ENCODE data around the gene KRTCAP2. TPM values are rescaled to one million over a fixed set of nuclear protein-coding genes. Genes with fewer than 3 reads are reported as not detected.
A peak's percentile ranks its signal among the peaks of the same experiment; 100 is the strongest.

The KRTCAP2 gene
- total RNA-seq, 1 experiment from 2014 or later: 236 TPM

DNA sequence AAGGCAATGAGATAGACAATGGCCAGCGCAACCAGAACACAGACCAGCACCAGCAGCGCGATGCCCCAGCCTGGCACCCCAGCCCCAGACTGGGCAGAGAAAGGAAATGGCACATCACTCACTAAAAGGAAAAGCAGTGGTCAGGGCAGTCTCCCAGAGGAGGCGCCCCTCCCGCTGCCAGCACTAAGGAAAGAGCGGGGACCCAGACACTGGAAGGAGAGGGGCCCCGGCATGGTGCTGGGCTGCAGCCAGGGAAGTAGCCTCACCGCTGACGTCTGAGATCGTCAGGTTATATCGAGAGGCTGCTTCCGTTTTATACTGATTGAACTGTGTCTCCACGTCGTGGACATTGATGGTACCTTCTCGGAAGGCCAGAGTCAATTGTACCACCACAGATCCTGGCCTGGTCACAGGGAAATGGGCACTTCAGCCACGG is 14.4 kb upstream of the KRTCAP2 start:
- Mint-ChIP-seq H3K4me1 (ENCODE audit: low read depth, unreplicated experiment) (peaks cover 37% of the 10 kb centered on the region), H3K4me3 (ENCODE audit: low read depth, unreplicated experiment) (peak overlapping the region; percentile 12), H3K36me3 (ENCODE audit: insufficient read depth, unreplicated experiment) (peaks cover 28% of the 10 kb centered on the region), H3K27me3 (ENCODE audit: unreplicated experiment) (peaks cover 57% of the 10 kb centered on the region), H3K9me3 (ENCODE audit: low read depth, unreplicated experiment) (no peaks in the 10 kb centered on the region), H3K27ac (ENCODE audit: unreplicated experiment) (peak overlapping the region; percentile 10)
- intact Hi-C loops (cut with micrococcal nuclease; ENCODE audit: unreplicated experiment): no loop called here
- TSS peak; percentile 79 for BruUV-seq (replicated peaks)
- TF ChIP-seq, protein P1, sequence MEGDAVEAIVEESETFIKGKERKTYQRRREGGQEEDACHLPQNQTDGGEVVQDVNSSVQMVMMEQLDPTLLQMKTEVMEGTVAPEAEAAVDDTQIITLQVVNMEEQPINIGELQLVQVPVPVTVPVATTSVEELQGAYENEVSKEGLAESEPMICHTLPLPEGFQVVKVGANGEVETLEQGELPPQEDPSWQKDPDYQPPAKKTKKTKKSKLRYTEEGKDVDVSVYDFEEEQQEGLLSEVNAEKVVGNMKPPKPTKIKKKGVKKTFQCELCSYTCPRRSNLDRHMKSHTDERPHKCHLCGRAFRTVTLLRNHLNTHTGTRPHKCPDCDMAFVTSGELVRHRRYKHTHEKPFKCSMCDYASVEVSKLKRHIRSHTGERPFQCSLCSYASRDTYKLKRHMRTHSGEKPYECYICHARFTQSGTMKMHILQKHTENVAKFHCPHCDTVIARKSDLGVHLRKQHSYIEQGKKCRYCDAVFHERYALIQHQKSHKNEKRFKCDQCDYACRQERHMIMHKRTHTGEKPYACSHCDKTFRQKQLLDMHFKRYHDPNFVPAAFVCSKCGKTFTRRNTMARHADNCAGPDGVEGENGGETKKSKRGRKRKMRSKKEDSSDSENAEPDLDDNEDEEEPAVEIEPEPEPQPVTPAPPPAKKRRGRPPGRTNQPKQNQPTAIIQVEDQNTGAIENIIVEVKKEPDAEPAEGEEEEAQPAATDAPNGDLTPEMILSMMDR (IDR thresholded peaks at IDR 0.05; ENCODE audit: unreplicated experiment): no peak
- CTCF ChIA-PET: interaction anchor here (3.3 kb wide), 1 partner anchor 14 kb away, joined by 19 read pairs; the partner anchor contains the start of genes KRTCAP2 and TRIM46
- no peak for DNase-seq

DNA sequence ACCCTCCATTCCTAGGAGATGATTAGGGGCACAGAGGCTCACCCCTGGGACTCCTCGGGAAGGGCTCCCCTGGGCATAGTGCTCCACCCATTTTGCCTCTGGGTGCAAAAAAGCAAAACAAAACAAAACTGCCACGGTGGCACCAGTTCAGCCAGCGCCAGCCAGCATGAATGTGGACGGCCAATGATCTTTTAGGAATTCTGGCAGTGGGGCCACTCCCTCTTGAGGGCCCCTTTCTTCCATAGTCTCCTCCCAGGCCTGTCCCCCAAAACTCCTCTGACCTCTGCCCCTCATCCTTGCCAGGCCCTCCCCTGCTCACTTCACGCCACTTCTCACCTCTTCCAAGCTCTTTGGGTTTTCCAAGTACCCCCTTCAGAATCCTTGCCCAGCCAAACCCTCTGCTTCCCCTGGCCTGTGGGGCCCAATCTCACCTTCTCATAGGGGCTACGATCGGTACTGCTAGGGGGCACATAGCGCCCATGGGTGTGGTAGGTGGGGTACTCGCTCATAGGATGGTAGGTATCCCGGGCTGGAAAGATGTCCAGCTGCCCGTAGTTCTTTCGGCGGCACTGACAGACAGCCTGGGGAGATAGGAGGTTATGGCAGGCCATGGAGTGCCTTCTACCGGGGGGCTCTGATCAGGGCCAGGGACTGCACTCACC is 13.8 kb upstream of the KRTCAP2 start:
- H3K4me1 Mint-ChIP-seq (ENCODE audit: low read depth, unreplicated experiment): peaks cover 37% of the 10 kb centered on the region
- intact Hi-C loops (cut with micrococcal nuclease; ENCODE audit: unreplicated experiment): no loop called here
- H3K27me3 Mint-ChIP-seq (ENCODE audit: unreplicated experiment): peaks cover 57% of the 10 kb centered on the region
- DNase-seq: no peak
- H3K36me3 Mint-ChIP-seq (ENCODE audit: insufficient read depth, unreplicated experiment): peaks cover 25% of the 10 kb centered on the region
- H3K27ac Mint-ChIP-seq (ENCODE audit: unreplicated experiment): peak overlapping the region; percentile 10
- no TSS peak for BruUV-seq (replicated peaks)
- CTCF ChIA-PET: interaction anchor here (0.7 to 3.3 kb wide), 2 partner anchors 8 to 14 kb away, joined by 3 to 19 read pairs; partner anchors contain the start of genes KRTCAP2 and TRIM46
- no peaks in the 10 kb centered on the region for H3K9me3 Mint-ChIP-seq (ENCODE audit: low read depth, unreplicated experiment)
- peak overlapping the region; percentile 12 for H3K4me3 Mint-ChIP-seq (ENCODE audit: low read depth, unreplicated experiment)
- TF ChIP-seq, protein P1 (IDR thresholded peaks at IDR 0.05; ENCODE audit: unreplicated experiment): no peak

DNA sequence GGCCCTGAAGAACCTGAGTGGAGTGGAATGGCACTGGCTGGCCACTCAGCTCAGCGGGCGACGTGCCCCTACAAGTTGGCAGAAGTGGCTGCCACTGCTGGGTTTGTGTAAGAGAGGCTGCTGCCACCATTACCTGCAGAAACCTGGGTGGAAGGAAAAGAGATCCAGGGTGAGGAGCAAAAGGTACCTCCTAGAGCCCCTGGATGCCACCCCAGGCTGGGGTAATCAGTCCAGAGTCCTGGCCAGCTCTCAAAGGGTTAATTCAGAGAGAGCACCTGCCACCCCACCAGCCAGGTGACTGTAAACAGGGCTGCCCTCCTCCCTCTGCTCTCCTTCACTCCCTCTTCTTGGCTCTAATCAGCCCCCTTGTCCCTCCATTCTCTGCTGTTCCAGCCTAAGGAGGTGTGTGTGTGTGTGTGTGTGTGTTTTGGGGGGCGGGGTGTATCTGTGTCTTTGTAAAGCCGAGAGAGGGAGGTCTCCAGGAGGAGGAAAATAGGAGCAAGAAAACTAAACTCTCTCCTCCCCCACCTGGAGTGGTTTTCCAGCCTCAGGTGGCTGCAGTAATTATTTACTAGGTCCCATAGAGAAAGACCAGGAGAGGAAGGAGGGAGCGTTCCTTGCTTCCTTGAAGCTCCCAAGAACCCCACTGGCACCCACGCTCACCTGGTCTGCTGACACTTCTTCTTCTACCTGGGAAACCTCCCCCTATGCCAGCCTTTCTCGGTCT is 13.1 kb upstream of the KRTCAP2 start:
- peak; percentile 47 for DNase-seq
- TSS peak; percentile 4 for BruUV-seq (replicated peaks)
- Mint-ChIP-seq H3K36me3 (ENCODE audit: insufficient read depth, unreplicated experiment) (peaks cover 23% of the 10 kb centered on the region), H3K4me1 (ENCODE audit: low read depth, unreplicated experiment) (peaks cover 37% of the 10 kb centered on the region), H3K9me3 (ENCODE audit: low read depth, unreplicated experiment) (no peaks in the 10 kb centered on the region), H3K27me3 (ENCODE audit: unreplicated experiment) (peaks cover 57% of the 10 kb centered on the region), H3K4me3 (ENCODE audit: low read depth, unreplicated experiment) (peak overlapping the region; percentile 12), H3K27ac (ENCODE audit: unreplicated experiment) (peak overlapping the region; percentile 10)
- intact Hi-C loops (cut with micrococcal nuclease; ENCODE audit: unreplicated experiment): no loop called here
- TF ChIP-seq, protein P1 (IDR thresholded peaks at IDR 0.05; ENCODE audit: unreplicated experiment): no peak
- CTCF ChIA-PET: interaction anchor here (0.7 to 3.3 kb wide), 5 partner anchors 8 to 65 kb away, joined by 3 to 19 read pairs (median 4); partner anchors contain the start of genes KRTCAP2 and TRIM46

DNA sequence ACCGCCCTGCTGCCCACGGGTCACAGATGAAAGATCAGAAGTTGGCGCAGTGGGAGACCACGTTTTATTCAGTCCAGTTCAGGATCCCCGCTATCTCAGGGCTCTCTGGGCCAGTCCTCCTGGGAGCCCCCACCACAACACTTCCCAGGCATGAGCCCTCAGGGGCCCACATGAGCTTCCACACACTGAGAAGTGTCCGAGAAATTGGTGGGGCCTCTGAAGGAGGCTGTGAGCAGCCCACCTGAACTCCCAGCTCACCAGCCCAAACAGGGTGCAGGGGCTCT is 12.6 kb upstream of the KRTCAP2 start:
- H3K4me3 Mint-ChIP-seq (ENCODE audit: low read depth, unreplicated experiment): no peak overlapping the region
- TF ChIP-seq, protein P1 (IDR thresholded peaks at IDR 0.05; ENCODE audit: unreplicated experiment): no peak
- no peaks in the 10 kb centered on the region for H3K9me3 Mint-ChIP-seq (ENCODE audit: low read depth, unreplicated experiment)
- peaks cover 57% of the 10 kb centered on the region for H3K27me3 Mint-ChIP-seq (ENCODE audit: unreplicated experiment)
- no peak overlapping the region for H3K27ac Mint-ChIP-seq (ENCODE audit: unreplicated experiment)
- peaks cover 37% of the 10 kb centered on the region for H3K4me1 Mint-ChIP-seq (ENCODE audit: low read depth, unreplicated experiment)
- peaks cover 23% of the 10 kb centered on the region for H3K36me3 Mint-ChIP-seq (ENCODE audit: insufficient read depth, unreplicated experiment)
- CTCF ChIA-PET: interaction anchor here (0.7 to 3.3 kb wide), 4 partner anchors 8 to 65 kb away, joined by 3 to 19 read pairs (median 8); partner anchors contain the start of genes KRTCAP2 and TRIM46
- no peak for DNase-seq
- no TSS peak for BruUV-seq (replicated peaks)
- intact Hi-C loops (cut with micrococcal nuclease; ENCODE audit: unreplicated experiment): no loop called here

Measured in Calu3 (cell line).